Adrenal gland (tissue), 12 donors: ENCODE results near the gene MAGEF1. TPM values are rescaled to one million over a fixed set of nuclear protein-coding genes. Genes with fewer than 3 reads are reported as not detected.
A peak's percentile ranks its signal among the peaks of the same experiment; 100 is the strongest.

Experiments used
- DNase-seq, 7 donors: peaks; one replicate each; pipeline ENCODE4 v3.0.0-alpha.2; 2019 to 2020
- H3K27ac ChIP-seq, 5 donors: fragments of 200-600 bp; sonication (generic) in 4 of 5; 1 replicate in 3 of 5; 2 replicates in 2 of 5; pipeline versions ENCODE4 v1.5.1 to v1.8.0; 2016 to 2020; ENCODE audit warnings: mild to moderate bottlenecking in 1 of 5
- H3K27me3 ChIP-seq: fragments of 200-600 bp; 2 replicates; pipeline ENCODE4 v1.8.0; 2021
- H3K36me3 ChIP-seq, 2 donors: fragments of 200-600 bp; replicated peaks in 1 of 2; 1 replicate in 1 of 2; 2 replicates in 1 of 2; pipeline versions ENCODE4 v1.5.1 to v1.8.0; 2018 to 2022
- H3K4me1 ChIP-seq, 2 donors: fragments of 200-600 bp; replicated peaks in 1 of 2; 1 replicate in 1 of 2; 2 replicates in 1 of 2; pipeline versions ENCODE4 v1.5.1 to v1.8.0; 2018 to 2021
- H3K4me3 ChIP-seq, 4 donors: fragments of 200-600 bp; sonication (generic) in 3 of 4; one replicate each; pipeline ENCODE4 v1.5.1; 2016 to 2018
- H3K9me3 ChIP-seq, 3 donors: fragments of 200-600 bp; sonication (generic) in 1 of 3; replicated peaks in 1 of 3; 1 replicate in 2 of 3; 2 replicates in 1 of 3; pipeline versions ENCODE4 v1.5.1 to v1.8.0; 2016 to 2021
- POLR2A ChIP-seq, 2 donors: fragments of 450-650 bp; IDR thresholded peaks; one replicate each; pipeline ENCODE4 v1.6.1; 2017; ENCODE audit warnings: antibody characterized with exemption in 2 of 2, mild to moderate bottlenecking in 2 of 2, moderate library complexity in 1 of 2
- WGBS, 4 donors: extraction: QIAGEN DNeasy Blood & Tissue Kit in 2 of 4; methylation state at CpG; one replicate each; pipeline versions ENCODE4 v1.1.5 to v1.1.7; 2013 to 2017; 5-methylcytosine and 5-hydroxymethylcytosine counted together
- intact Hi-C, 2 donors: fragments of 100-400 bp; cut with DNase I; formaldehyde crosslinking; loops; one replicate each; pipeline versions ENCODE4 v1.14.1 to v1.15.0; 2022 to 2023
- polyA plus RNA-seq, 3 donors: library from polyadenylated mRNA; stranded (reverse); fragments of 200-250 nt in 2 of 3; fragments of 350-450 nt in 1 of 3; fragmentation: Illumina TruSeq in 1 of 3; extraction: RNeasy Lipid Tissue Mini Kit (QIAGEN cat#74804) in 1 of 3; gene quantifications; one replicate each; pipeline ENCODE4 v1.2.3, GENCODE V29; 2013 to 2014
- total RNA-seq, 9 donors: library from RNA; depleted of rRNA in 4 of 9; stranded (reverse); fragments of >200 nt in 4 of 9; fragments of 120-200 nt in 1 of 9; fragmentation: NEBNext Ultra II Directional in 1 of 9; extraction: Animal tissue kit (Norgen Biotek cat#: 25700) in 1 of 9; gene quantifications; one replicate each; pipeline versions ENCODE4 v1.1.0 to v1.2.4, GENCODE V29; 2013 to 2023
- TF ChIP-seq, protein P1 (sequence below), 6 experiments: fragments of 450-650 bp in 4 of 6; fragments of 200-600 bp in 2 of 6; sonication (generic) in 1 of 6; IDR thresholded peaks; 1 replicate in 5 of 6; 2 replicates in 1 of 6; pipeline versions ENCODE4 v1.5.1 to v1.8.0; 2016 to 2021; ENCODE audit warnings: antibody characterized with exemption in 6 of 6, mild to moderate bottlenecking in 2 of 6, moderate library complexity in 1 of 6
- donor health status: healthy with polysubstance abuse.
- donor health status: Bipolar disorder and iron deficiency.
- donor health status: DM: yes; HTN: yes; CAD: no.
- donor health status: DM: no; HTN: no; CAD: no.
- donor health status: DM: no; HTN: no; CAD: no.
- donor health status: DM: yes; HTN: yes; CAD: no.

The MAGEF1 gene
- total and polyA plus RNA-seq, 12 donors, result 22.1 to 69.1 (median 36.3) TPM

DNA sequence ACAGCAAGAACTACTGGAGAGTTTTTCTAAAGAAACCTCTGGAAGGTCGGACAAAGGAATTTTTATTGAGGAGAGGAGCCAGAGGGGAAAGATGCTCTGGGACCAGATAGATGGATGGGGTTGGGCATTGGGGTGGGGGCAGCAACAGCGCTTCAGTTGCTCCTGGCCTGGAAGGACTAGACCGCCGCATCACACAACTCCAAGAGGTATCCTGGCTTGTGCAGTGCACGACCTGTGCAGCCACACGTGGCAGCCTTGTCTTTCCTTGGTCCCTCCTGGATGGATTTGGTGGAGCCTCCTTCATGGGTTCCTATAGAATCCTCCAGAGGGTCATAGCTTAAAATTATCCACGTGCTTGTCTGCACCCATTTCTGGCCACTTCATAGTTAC is 23.0 kb downstream of the MAGEF1 start:
- DNase-seq, result no peak
- TF ChIP-seq POLR2A (IDR thresholded peaks at IDR 0.05), result no peak
- TF ChIP-seq, protein P1, sequence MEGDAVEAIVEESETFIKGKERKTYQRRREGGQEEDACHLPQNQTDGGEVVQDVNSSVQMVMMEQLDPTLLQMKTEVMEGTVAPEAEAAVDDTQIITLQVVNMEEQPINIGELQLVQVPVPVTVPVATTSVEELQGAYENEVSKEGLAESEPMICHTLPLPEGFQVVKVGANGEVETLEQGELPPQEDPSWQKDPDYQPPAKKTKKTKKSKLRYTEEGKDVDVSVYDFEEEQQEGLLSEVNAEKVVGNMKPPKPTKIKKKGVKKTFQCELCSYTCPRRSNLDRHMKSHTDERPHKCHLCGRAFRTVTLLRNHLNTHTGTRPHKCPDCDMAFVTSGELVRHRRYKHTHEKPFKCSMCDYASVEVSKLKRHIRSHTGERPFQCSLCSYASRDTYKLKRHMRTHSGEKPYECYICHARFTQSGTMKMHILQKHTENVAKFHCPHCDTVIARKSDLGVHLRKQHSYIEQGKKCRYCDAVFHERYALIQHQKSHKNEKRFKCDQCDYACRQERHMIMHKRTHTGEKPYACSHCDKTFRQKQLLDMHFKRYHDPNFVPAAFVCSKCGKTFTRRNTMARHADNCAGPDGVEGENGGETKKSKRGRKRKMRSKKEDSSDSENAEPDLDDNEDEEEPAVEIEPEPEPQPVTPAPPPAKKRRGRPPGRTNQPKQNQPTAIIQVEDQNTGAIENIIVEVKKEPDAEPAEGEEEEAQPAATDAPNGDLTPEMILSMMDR (IDR thresholded peaks at IDR 0.05), result no peak
- H3K27ac ChIP-seq, result peak overlapping the region in 2 of 5 donors; percentile 30 to 70
- H3K36me3 ChIP-seq, result no peaks in the 10 kb centered on the region
- WGBS, 4 donors, result 66 to 82% (median 77%) methylated on average over 6 to 7 of the region's 7 CpGs
- no peak overlapping the region for H3K4me3 ChIP-seq
- H3K9me3 ChIP-seq, result no peaks in the 10 kb centered on the region
- intact Hi-C loops, result no loop called here
- H3K27me3 ChIP-seq, result no peaks in the 10 kb centered on the region
- H3K4me1 ChIP-seq, result peaks cover 0 to 26% of the 10 kb centered on the region in 2 donors

DNA sequence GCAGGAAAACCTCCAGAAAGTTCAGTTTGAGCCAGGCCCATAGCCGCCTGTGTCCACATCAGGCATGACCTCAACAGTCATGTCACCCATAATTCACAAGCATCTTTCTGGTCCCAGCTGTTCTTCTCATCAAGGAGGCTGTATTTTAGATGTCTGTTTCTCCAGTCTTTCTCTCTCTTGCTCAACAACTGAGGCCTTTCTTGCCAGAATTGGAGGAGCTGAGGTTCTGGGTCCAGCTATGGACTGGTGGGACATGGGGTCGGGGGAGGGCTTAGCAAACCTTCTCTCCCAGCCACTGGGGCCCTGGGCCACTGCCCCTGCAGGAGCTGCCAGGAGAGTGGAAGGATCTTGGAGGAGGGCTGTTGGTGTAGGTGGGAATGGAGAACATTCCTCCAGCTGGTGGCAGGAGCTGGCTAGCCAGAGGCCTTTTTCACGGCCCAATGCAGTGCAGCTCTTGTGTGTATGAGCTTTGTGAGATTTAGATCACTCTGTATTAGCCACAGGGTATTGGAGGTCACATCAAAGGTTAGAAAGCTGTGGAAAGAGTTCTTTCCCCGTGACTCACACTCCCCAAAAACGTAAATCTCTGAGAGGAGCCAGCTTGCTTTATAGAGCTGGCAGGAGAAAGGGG is 23.5 kb downstream of the MAGEF1 start:
- H3K4me1 ChIP-seq, result peaks cover 0 to 26% of the 10 kb centered on the region in 2 donors
- TF ChIP-seq, protein P1 (IDR thresholded peaks at IDR 0.05), result no peak
- TF ChIP-seq POLR2A (IDR thresholded peaks at IDR 0.05), result no peak
- no peaks in the 10 kb centered on the region for H3K36me3 ChIP-seq
- no peaks in the 10 kb centered on the region for H3K9me3 ChIP-seq
- WGBS, 4 donors, result 42 to 57% (median 53%) methylated on average over 5 of the region's 5 CpGs
- intact Hi-C loops, result no loop called here
- H3K27me3 ChIP-seq, result no peaks in the 10 kb centered on the region
- peak overlapping the region in 2 of 5 donors; percentile 34 to 70 for H3K27ac ChIP-seq
- peak in 4 of 7 donors; percentile 27 to 67 (median 46) for DNase-seq
- no peak overlapping the region for H3K4me3 ChIP-seq

DNA sequence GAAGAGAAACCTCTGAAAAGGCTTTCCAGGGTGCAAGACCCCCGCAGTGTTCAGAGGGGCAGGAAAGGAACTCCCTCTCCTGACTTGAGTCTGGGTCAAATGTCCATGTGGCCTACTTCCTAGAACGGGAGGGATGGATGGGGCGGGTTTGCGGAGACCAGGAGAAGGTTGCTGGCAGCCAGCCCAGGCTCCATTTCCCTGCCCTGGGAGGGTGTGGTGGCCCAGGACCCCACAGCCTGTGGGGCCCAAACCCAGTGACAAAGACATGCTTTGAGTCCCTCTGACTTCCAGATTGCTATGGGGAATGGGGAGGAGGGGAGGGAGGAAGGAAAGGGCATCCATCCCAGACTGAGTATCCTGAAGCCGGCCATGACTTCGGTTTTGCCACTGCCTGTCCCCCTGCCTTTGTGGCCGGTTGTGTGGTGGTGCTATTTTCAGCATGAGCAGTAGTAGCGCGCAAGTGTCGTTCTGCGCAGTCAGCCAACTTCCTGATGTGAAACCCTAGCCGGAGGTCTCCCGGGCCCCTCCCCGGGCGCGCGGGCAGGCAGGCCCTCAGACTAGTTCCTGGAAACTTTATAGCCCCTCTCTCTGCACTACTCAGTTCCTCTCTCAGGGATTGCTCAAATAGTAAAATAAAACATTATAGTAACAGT is 24.4 kb downstream of the MAGEF1 start:
- H3K4me1 ChIP-seq, result peaks cover 0 to 26% of the 10 kb centered on the region in 2 donors
- peak overlapping the region in 2 of 5 donors; percentile 34 to 70 for H3K27ac ChIP-seq
- TF ChIP-seq POLR2A (IDR thresholded peaks at IDR 0.05), result no peak
- TF ChIP-seq, protein P1 (IDR thresholded peaks at IDR 0.05), result no peak
- H3K27me3 ChIP-seq, result no peaks in the 10 kb centered on the region
- no peak overlapping the region for H3K4me3 ChIP-seq
- DNase-seq, result peak in 6 of 7 donors; percentile 32 to 71 (median 44)
- intact Hi-C loops, result no loop called here
- WGBS, 4 donors, result 60 to 74% (median 65%) methylated on average over 10 to 17 of the region's 17 CpGs
- H3K36me3 ChIP-seq, result no peaks in the 10 kb centered on the region
- no peaks in the 10 kb centered on the region for H3K9me3 ChIP-seq

DNA sequence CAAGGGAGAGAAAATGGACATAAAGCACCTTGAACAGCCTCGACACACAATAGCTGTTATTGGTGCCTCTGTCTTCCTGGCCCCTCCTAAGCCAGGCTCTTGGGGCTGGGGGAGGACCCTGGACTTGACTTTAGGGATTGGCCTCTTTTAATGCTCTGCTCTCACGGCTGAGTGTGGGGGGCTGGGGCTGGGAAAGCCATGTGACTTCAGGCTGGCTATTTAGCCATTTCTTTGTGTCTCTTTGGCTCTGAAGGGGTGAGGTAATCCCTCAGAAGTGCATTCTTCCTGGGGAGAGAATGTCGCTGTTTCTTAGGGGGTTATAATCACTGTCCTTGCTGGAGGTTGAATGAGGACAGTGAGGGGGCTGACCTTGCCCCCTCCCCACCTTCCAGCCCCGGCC is 26.2 kb downstream of the MAGEF1 start:
- Histone ChIP-seq H3K9me3 (no peaks in the 10 kb centered on the region), H3K4me1 (peaks cover 0 to 21% of the 10 kb centered on the region in 2 donors), H3K4me3 (no peak overlapping the region), H3K36me3 (no peaks in the 10 kb centered on the region), H3K27ac (no peak overlapping the region), H3K27me3 (no peaks in the 10 kb centered on the region)
- WGBS, 4 donors, result 35 to 51% (median 41%) methylated on average over 4 of the region's 4 CpGs
- intact Hi-C loops, result no loop called here
- TF ChIP-seq POLR2A (IDR thresholded peaks at IDR 0.05), result no peak
- TF ChIP-seq, protein P1 (IDR thresholded peaks at IDR 0.05), result no peak
- no peak for DNase-seq
